HepG2 (cell line): ENCODE data around the gene FLAD1. TPM values are rescaled to one million over a fixed set of nuclear protein-coding genes. Genes with fewer than 3 reads are reported as not detected.

Experiments
- KLF12 ChIP-seq: sonication (generic); formaldehyde crosslinking; IDR thresholded peaks from 2 replicates; pipeline ENCODE4 v1.4.0; 2020; ENCODE audit warnings: missing genetic modification reagents, borderline replicate concordance
- NCOA5 ChIP-seq: sonication (generic); formaldehyde crosslinking; IDR thresholded peaks from 2 replicates; pipeline ENCODE4 v1.4.0; 2020; ENCODE audit warnings: missing genetic modification reagents
- PHF5A ChIP-seq: IDR thresholded peaks from one replicate; pipeline ENCODE4 v1.6.1; 2018; ENCODE audit warnings: low read depth, missing genetic modification reagents; ENCODE audit not compliant: unreplicated experiment
- THAP11 ChIP-seq: IDR thresholded peaks from 2 replicates; pipeline ENCODE4 v1.6.1; 2016; ENCODE audit warnings: missing biosample characterization, missing genetic modification reagents
- ZNF788 ChIP-seq: sonication (generic); formaldehyde crosslinking; IDR thresholded peaks from 2 replicates; pipeline ENCODE4 v1.5.0; 2020; ENCODE audit warnings: mild to moderate bottlenecking, missing genetic modification reagents, borderline replicate concordance
- ZNF816 ChIP-seq: sonication (generic); formaldehyde crosslinking; IDR thresholded peaks from 2 replicates; pipeline ENCODE4 v1.8.0; 2022; ENCODE audit warnings: missing genetic modification reagents, mild to moderate bottlenecking, borderline replicate concordance
- polyA plus RNA-seq, 8 experiments: library from polyadenylated mRNA; depleted of rRNA in 3 of 8; stranded (reverse) in 7 of 8; unstranded in 1 of 8; fragments of >200 nt; fragmentation: Illumina TruSeq in 4 of 8; extraction: Trizol in 4 of 8; gene quantifications; 2 replicates each; pipeline versions ENCODE4 v1.2.1 to v1.2.3, GENCODE V29; 2011 to 2016; ENCODE audit warnings: low read depth in 4 of 8, missing spikeins in 1 of 8, mixed read lengths in 1 of 8; ENCODE audit not compliant: insufficient read depth in 1 of 8
- total RNA-seq, 5 experiments: library from RNA; depleted of rRNA; stranded (reverse); fragments of >200 nt; fragmentation: Illumina TruSeq; extraction: Trizol; gene quantifications; 2 replicates each; pipeline ENCODE4 v1.2.3, GENCODE V29; 2016; ENCODE audit warnings: low read depth in 1 of 5
- TF ChIP-seq, protein P1 (sequence below): sonication (generic); formaldehyde crosslinking; IDR thresholded peaks from 2 replicates; pipeline ENCODE4 v1.4.0; 2020; ENCODE audit warnings: missing genetic modification reagents
- TF ChIP-seq, protein P2 (sequence below): sonication (generic); formaldehyde crosslinking; IDR thresholded peaks from 2 replicates; pipeline ENCODE4 v1.4.0; 2020; ENCODE audit warnings: missing genetic modification reagents, borderline replicate concordance
- TF ChIP-seq, protein P3 (sequence below): sonication (generic); formaldehyde crosslinking; IDR thresholded peaks from 2 replicates; pipeline ENCODE4 v1.4.0; 2020; ENCODE audit warnings: missing genetic modification reagents, borderline replicate concordance
- TF ChIP-seq, protein P4 (sequence below): IDR thresholded peaks from 2 replicates; pipeline ENCODE4 v1.6.1; 2016; ENCODE audit warnings: missing compliant biosample characterization, missing genetic modification reagents, borderline replicate concordance
- TF ChIP-seq, protein P5 (sequence below): IDR thresholded peaks from 2 replicates; pipeline ENCODE4 v1.6.1; 2016; ENCODE audit warnings: missing compliant biosample characterization, missing genetic modification reagents, borderline replicate concordance
- TF ChIP-seq, protein P6 (sequence below): sonication (generic); formaldehyde crosslinking; IDR thresholded peaks from 2 replicates; pipeline ENCODE4 v1.5.0; 2020; ENCODE audit warnings: mild to moderate bottlenecking, missing genetic modification reagents, moderate library complexity

The FLAD1 gene
- total and polyA plus RNA-seq, 2 of the 13 experiments (the other 11 are each of a cell fraction or from before 2014, with no cell fraction given): 25.9 to 32.8 TPM

DNA sequence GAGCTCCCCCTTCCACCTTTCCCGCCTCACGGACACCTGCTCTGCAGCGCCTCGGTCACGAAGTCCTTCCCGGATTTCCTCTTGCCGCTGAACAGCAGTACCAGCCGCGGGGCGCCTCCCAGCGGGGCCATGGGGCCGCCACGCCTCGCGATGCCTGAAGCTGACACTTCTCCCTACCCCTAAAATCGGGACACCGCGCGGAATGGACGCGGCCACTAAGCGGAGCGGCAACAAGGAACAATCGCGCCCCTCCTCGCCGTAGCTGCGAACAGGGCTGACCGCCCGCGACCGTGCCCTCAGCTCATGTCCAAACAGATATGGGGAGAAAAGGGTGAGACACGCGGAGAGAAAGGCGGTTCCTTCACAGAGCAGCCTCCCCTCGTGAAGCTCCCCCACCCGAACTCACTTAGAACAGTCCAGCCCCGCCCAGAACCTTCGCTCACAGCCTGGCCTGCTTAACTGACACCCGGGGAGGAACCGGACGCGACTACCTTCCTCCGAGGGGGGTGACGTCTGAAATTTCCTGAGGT is 46.5 kb upstream of the FLAD1 start, which contains the start of gene PMVK (continued):
- TF ChIP-seq KLF12 (CRISPR knock-in tag) (peak; percentile 70), ZNF788 (CRISPR knock-in tag) (peak; percentile 93), PHF5A (CRISPR knock-in tag) (peak; percentile 30), NCOA5 (CRISPR knock-in tag) (no peak), ZNF816 (CRISPR knock-in tag) (peak; percentile 97; the same call in 1 of the 2 replicates), THAP11 (CRISPR knock-in tag) (peak; percentile 84)
- TF ChIP-seq, protein P1, sequence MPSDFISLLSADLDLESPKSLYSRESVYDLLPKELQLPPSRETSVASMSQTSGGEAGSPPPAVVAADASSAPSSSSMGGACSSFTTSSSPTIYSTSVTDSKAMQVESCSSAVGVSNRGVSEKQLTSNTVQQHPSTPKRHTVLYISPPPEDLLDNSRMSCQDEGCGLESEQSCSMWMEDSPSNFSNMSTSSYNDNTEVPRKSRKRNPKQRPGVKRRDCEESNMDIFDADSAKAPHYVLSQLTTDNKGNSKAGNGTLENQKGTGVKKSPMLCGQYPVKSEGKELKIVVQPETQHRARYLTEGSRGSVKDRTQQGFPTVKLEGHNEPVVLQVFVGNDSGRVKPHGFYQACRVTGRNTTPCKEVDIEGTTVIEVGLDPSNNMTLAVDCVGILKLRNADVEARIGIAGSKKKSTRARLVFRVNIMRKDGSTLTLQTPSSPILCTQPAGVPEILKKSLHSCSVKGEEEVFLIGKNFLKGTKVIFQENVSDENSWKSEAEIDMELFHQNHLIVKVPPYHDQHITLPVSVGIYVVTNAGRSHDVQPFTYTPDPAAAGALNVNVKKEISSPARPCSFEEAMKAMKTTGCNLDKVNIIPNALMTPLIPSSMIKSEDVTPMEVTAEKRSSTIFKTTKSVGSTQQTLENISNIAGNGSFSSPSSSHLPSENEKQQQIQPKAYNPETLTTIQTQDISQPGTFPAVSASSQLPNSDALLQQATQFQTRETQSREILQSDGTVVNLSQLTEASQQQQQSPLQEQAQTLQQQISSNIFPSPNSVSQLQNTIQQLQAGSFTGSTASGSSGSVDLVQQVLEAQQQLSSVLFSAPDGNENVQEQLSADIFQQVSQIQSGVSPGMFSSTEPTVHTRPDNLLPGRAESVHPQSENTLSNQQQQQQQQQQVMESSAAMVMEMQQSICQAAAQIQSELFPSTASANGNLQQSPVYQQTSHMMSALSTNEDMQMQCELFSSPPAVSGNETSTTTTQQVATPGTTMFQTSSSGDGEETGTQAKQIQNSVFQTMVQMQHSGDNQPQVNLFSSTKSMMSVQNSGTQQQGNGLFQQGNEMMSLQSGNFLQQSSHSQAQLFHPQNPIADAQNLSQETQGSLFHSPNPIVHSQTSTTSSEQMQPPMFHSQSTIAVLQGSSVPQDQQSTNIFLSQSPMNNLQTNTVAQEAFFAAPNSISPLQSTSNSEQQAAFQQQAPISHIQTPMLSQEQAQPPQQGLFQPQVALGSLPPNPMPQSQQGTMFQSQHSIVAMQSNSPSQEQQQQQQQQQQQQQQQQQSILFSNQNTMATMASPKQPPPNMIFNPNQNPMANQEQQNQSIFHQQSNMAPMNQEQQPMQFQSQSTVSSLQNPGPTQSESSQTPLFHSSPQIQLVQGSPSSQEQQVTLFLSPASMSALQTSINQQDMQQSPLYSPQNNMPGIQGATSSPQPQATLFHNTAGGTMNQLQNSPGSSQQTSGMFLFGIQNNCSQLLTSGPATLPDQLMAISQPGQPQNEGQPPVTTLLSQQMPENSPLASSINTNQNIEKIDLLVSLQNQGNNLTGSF: peak; percentile 98
- TF ChIP-seq, protein P2, sequence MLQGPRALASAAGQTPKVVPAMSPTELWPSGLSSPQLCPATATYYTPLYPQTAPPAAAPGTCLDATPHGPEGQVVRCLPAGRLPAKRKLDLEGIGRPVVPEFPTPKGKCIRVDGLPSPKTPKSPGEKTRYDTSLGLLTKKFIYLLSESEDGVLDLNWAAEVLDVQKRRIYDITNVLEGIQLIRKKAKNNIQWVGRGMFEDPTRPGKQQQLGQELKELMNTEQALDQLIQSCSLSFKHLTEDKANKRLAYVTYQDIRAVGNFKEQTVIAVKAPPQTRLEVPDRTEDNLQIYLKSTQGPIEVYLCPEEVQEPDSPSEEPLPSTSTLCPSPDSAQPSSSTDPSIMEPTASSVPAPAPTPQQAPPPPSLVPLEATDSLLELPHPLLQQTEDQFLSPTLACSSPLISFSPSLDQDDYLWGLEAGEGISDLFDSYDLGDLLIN (CRISPR knock-in tag): peak; percentile 21; the same call in 1 of the 2 replicates
- TF ChIP-seq, protein P3, sequence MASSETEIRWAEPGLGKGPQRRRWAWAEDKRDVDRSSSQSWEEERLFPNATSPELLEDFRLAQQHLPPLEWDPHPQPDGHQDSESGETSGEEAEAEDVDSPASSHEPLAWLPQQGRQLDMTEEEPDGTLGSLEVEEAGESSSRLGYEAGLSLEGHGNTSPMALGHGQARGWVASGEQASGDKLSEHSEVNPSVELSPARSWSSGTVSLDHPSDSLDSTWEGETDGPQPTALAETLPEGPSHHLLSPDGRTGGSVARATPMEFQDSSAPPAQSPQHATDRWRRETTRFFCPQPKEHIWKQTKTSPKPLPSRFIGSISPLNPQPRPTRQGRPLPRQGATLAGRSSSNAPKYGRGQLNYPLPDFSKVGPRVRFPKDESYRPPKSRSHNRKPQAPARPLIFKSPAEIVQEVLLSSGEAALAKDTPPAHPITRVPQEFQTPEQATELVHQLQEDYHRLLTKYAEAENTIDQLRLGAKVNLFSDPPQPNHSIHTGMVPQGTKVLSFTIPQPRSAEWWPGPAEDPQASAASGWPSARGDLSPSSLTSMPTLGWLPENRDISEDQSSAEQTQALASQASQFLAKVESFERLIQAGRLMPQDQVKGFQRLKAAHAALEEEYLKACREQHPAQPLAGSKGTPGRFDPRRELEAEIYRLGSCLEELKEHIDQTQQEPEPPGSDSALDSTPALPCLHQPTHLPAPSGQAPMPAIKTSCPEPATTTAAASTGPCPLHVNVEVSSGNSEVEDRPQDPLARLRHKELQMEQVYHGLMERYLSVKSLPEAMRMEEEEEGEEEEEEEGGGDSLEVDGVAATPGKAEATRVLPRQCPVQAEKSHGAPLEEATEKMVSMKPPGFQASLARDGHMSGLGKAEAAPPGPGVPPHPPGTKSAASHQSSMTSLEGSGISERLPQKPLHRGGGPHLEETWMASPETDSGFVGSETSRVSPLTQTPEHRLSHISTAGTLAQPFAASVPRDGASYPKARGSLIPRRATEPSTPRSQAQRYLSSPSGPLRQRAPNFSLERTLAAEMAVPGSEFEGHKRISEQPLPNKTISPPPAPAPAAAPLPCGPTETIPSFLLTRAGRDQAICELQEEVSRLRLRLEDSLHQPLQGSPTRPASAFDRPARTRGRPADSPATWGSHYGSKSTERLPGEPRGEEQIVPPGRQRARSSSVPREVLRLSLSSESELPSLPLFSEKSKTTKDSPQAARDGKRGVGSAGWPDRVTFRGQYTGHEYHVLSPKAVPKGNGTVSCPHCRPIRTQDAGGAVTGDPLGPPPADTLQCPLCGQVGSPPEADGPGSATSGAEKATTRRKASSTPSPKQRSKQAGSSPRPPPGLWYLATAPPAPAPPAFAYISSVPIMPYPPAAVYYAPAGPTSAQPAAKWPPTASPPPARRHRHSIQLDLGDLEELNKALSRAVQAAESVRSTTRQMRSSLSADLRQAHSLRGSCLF: peak; percentile 85; the same call in 1 of the 2 replicates
- TF ChIP-seq, protein P4, sequence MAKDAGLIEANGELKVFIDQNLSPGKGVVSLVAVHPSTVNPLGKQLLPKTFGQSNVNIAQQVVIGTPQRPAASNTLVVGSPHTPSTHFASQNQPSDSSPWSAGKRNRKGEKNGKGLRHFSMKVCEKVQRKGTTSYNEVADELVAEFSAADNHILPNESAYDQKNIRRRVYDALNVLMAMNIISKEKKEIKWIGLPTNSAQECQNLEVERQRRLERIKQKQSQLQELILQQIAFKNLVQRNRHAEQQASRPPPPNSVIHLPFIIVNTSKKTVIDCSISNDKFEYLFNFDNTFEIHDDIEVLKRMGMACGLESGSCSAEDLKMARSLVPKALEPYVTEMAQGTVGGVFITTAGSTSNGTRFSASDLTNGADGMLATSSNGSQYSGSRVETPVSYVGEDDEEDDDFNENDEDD (CRISPR knock-in tag): peak; percentile 100
- TF ChIP-seq, protein P5, sequence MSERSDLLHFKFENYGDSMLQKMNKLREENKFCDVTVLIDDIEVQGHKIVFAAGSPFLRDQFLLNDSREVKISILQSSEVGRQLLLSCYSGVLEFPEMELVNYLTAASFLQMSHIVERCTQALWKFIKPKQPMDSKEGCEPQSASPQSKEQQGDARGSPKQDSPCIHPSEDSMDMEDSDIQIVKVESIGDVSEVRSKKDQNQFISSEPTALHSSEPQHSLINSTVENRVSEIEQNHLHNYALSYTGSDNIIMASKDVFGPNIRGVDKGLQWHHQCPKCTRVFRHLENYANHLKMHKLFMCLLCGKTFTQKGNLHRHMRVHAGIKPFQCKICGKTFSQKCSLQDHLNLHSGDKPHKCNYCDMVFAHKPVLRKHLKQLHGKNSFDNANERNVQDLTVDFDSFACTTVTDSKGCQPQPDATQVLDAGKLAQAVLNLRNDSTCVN (CRISPR knock-in tag): peak; percentile 91
- TF ChIP-seq, protein P6, sequence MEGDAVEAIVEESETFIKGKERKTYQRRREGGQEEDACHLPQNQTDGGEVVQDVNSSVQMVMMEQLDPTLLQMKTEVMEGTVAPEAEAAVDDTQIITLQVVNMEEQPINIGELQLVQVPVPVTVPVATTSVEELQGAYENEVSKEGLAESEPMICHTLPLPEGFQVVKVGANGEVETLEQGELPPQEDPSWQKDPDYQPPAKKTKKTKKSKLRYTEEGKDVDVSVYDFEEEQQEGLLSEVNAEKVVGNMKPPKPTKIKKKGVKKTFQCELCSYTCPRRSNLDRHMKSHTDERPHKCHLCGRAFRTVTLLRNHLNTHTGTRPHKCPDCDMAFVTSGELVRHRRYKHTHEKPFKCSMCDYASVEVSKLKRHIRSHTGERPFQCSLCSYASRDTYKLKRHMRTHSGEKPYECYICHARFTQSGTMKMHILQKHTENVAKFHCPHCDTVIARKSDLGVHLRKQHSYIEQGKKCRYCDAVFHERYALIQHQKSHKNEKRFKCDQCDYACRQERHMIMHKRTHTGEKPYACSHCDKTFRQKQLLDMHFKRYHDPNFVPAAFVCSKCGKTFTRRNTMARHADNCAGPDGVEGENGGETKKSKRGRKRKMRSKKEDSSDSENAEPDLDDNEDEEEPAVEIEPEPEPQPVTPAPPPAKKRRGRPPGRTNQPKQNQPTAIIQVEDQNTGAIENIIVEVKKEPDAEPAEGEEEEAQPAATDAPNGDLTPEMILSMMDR (CRISPR knock-in tag): peak; percentile 96
